Testis (tissue), 2 donors: ENCODE measurements around the gene CAMTA1.

Source experiments
- CTCF ChIP-seq, 3 experiments: fragments of 450-650 bp in 2 of 3; fragments of 200-600 bp in 1 of 3; sonication (generic) in 1 of 3; IDR thresholded peaks; one replicate each; pipeline ENCODE4 v1.5.1; 2016 to 2019; ENCODE audit warnings: antibody characterized with exemption in 3 of 3, mild to moderate bottlenecking in 2 of 3, moderate library complexity in 1 of 3
- POLR2A ChIP-seq: fragments of 450-650 bp; IDR thresholded peaks from one replicate; pipeline ENCODE4 v1.6.1; 2017; ENCODE audit warnings: antibody characterized with exemption, mild to moderate bottlenecking, moderate library complexity

GRCh38 chr1:6852136-6852890 lies 67.1 kb downstream of the CAMTA1 start:
- TF ChIP-seq CTCF (IDR thresholded peaks at IDR 0.05) (no peak), POLR2A (no peak)
